K562 (cell line): ENCODE data around the gene UCN. TPM values are rescaled to one million over a fixed set of nuclear protein-coding genes. Genes with fewer than 3 reads are reported as not detected.
A peak's percentile ranks its signal among the peaks of the same experiment; 100 is the strongest.

Experiments used
- CHD1 ChIP-seq: fragments of 200-600 bp; sonication (generic); IDR thresholded peaks from one replicate; pipeline ENCODE4 v1.6.1; 2012; ENCODE audit warnings: mild to moderate bottlenecking, moderate library complexity, low read length, inconsistent platforms
- MAFF ChIP-seq: IDR thresholded peaks from 2 replicates; pipeline ENCODE4 v1.6.1; 2012; ENCODE audit warnings: low read length, improper control_type of control experiment
- MTA2 ChIP-seq: fragments of 450-650 bp; IDR thresholded peaks from 2 replicates; pipeline ENCODE4 v1.6.1; 2016; ENCODE audit warnings: low read depth
- SAP30 ChIP-seq: fragments of 200-600 bp; sonication (generic); IDR thresholded peaks from 2 replicates; pipeline ENCODE4 v1.6.1; 2012; ENCODE audit warnings: borderline replicate concordance, low read depth, mild to moderate bottlenecking, moderate library complexity, low read length, control low read depth, inconsistent platforms; ENCODE audit not compliant: insufficient read depth, poor library complexity, severe bottlenecking
- SRSF3 ChIP-seq: fragments of 200-400 bp; formaldehyde crosslinking; IDR thresholded peaks from 2 replicates; pipeline ENCODE4 v1.6.1; 2016; ENCODE audit warnings: mild to moderate bottlenecking, low read length, moderate library complexity; ENCODE audit not compliant: insufficient read depth
- ZBED1 ChIP-seq: IDR thresholded peaks from 2 replicates; pipeline ENCODE4 v1.6.1; 2014
- ZNF121 ChIP-seq: sonication (generic); formaldehyde crosslinking; conservative IDR thresholded peaks from 2 replicates; pipeline ENCODE4 v1.8.0; 2022; ENCODE audit warnings: missing genetic modification reagents
- ZNF324 ChIP-seq: fragments of 250-450 bp; sonication (Bioruptor Pico); IDR thresholded peaks from 2 replicates; pipeline ENCODE4 v1.4.0; 2020; ENCODE audit warnings: mild to moderate bottlenecking
- polyA plus RNA-seq, 8 experiments: library from polyadenylated mRNA; depleted of rRNA in 4 of 8; stranded (reverse) in 5 of 8; unstranded in 3 of 8; fragments of >200 nt; fragmentation: Nextera tagmentation in 2 of 8; fragmentation: Illumina TruSeq in 1 of 8; extraction: Ambion mirVana in 2 of 8; extraction: Trizol in 1 of 8; gene quantifications; 2 replicates each; pipeline versions ENCODE4 v1.2.1 to v1.2.3, GENCODE V29; 2011 to 2014; ENCODE audit warnings: inconsistent platforms in 1 of 8, missing spikeins in 1 of 8
- total RNA-seq, 7 experiments: library from RNA; depleted of rRNA in 6 of 7; stranded (reverse); fragments of >200 nt in 6 of 7; fragmentation: Illumina TruSeq in 2 of 7; extraction: Trizol in 2 of 7; gene quantifications; 2 replicates each; pipeline versions ENCODE4 v1.2.1 to v1.2.3, GENCODE V29; 2011 to 2021; ENCODE audit warnings: low replicate concordance in 1 of 7
- TF ChIP-seq, protein P1 (sequence below): fragments of 450-650 bp; IDR thresholded peaks from 2 replicates; pipeline ENCODE4 v1.6.1; 2016; ENCODE audit warnings: mild to moderate bottlenecking, moderate library complexity
- TF ChIP-seq, protein P2 (sequence below): fragments of 250-450 bp; sonication (Bioruptor Pico); IDR thresholded peaks from 2 replicates; pipeline ENCODE4 v1.8.0; 2022; ENCODE audit warnings: inconsistent platforms, mild to moderate bottlenecking, moderate library complexity, borderline replicate concordance
- TF ChIP-seq, protein P3 (sequence below): sonication (generic); formaldehyde crosslinking; IDR thresholded peaks from 2 replicates; pipeline ENCODE4 v1.8.1; 2023; ENCODE audit warnings: mild to moderate bottlenecking, missing genetic modification reagents

The UCN gene
- total and polyA plus RNA-seq, 9 of the 15 experiments (the other 6 are each of a cell fraction or from before 2014, with no cell fraction given): 0.10 to 2.7 (median 0.43) TPM

DNA sequence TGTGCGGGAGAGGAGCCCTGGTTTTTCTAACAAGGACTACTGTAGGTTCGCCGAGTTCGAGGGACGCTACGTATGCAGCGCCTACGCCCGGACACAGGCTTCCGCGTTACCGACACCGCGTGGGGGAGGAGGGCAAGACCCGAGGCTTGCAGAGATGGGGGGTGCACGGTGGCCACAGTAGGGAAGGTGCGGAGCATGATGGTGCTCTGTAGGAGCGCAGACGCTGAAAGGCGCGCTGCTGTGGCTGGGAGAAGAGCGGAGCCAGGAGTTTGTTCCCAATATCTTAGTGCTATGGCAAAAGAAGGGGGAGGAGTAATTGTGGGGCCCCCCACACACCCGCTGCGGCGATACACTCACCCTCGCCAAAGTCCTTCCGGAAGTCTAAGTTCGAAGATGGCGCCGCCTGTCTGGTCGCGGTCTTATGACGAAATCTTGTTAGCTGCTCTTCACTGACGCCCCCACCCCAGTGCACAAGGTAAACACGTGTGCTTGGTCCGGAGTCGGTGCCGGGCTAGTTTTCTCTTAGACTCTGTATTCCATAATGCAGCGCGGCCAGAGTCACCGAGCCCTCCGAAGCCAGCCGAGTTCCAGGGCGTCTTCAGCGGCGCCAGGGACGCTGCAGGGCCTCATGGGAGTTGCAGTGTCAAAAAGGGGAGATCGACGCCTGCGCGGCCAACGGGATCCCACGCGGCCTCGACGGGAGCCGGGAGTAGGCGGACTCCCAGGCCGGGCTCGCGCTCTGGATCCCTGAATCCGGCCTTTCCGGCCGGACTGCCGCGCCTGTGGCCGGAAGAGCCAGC lies 48.3 kb upstream of the UCN start, which contains the start of gene GTF3C2 (continued):
- TF ChIP-seq, protein P1, sequence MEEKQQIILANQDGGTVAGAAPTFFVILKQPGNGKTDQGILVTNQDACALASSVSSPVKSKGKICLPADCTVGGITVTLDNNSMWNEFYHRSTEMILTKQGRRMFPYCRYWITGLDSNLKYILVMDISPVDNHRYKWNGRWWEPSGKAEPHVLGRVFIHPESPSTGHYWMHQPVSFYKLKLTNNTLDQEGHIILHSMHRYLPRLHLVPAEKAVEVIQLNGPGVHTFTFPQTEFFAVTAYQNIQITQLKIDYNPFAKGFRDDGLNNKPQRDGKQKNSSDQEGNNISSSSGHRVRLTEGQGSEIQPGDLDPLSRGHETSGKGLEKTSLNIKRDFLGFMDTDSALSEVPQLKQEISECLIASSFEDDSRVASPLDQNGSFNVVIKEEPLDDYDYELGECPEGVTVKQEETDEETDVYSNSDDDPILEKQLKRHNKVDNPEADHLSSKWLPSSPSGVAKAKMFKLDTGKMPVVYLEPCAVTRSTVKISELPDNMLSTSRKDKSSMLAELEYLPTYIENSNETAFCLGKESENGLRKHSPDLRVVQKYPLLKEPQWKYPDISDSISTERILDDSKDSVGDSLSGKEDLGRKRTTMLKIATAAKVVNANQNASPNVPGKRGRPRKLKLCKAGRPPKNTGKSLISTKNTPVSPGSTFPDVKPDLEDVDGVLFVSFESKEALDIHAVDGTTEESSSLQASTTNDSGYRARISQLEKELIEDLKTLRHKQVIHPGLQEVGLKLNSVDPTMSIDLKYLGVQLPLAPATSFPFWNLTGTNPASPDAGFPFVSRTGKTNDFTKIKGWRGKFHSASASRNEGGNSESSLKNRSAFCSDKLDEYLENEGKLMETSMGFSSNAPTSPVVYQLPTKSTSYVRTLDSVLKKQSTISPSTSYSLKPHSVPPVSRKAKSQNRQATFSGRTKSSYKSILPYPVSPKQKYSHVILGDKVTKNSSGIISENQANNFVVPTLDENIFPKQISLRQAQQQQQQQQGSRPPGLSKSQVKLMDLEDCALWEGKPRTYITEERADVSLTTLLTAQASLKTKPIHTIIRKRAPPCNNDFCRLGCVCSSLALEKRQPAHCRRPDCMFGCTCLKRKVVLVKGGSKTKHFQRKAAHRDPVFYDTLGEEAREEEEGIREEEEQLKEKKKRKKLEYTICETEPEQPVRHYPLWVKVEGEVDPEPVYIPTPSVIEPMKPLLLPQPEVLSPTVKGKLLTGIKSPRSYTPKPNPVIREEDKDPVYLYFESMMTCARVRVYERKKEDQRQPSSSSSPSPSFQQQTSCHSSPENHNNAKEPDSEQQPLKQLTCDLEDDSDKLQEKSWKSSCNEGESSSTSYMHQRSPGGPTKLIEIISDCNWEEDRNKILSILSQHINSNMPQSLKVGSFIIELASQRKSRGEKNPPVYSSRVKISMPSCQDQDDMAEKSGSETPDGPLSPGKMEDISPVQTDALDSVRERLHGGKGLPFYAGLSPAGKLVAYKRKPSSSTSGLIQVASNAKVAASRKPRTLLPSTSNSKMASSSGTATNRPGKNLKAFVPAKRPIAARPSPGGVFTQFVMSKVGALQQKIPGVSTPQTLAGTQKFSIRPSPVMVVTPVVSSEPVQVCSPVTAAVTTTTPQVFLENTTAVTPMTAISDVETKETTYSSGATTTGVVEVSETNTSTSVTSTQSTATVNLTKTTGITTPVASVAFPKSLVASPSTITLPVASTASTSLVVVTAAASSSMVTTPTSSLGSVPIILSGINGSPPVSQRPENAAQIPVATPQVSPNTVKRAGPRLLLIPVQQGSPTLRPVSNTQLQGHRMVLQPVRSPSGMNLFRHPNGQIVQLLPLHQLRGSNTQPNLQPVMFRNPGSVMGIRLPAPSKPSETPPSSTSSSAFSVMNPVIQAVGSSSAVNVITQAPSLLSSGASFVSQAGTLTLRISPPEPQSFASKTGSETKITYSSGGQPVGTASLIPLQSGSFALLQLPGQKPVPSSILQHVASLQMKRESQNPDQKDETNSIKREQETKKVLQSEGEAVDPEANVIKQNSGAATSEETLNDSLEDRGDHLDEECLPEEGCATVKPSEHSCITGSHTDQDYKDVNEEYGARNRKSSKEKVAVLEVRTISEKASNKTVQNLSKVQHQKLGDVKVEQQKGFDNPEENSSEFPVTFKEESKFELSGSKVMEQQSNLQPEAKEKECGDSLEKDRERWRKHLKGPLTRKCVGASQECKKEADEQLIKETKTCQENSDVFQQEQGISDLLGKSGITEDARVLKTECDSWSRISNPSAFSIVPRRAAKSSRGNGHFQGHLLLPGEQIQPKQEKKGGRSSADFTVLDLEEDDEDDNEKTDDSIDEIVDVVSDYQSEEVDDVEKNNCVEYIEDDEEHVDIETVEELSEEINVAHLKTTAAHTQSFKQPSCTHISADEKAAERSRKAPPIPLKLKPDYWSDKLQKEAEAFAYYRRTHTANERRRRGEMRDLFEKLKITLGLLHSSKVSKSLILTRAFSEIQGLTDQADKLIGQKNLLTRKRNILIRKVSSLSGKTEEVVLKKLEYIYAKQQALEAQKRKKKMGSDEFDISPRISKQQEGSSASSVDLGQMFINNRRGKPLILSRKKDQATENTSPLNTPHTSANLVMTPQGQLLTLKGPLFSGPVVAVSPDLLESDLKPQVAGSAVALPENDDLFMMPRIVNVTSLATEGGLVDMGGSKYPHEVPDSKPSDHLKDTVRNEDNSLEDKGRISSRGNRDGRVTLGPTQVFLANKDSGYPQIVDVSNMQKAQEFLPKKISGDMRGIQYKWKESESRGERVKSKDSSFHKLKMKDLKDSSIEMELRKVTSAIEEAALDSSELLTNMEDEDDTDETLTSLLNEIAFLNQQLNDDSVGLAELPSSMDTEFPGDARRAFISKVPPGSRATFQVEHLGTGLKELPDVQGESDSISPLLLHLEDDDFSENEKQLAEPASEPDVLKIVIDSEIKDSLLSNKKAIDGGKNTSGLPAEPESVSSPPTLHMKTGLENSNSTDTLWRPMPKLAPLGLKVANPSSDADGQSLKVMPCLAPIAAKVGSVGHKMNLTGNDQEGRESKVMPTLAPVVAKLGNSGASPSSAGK: peak; percentile 94
- TF ChIP-seq MTA2 (no peak), CHD1 (peak; percentile 83), ZNF324 (no peak), SAP30 (peak; percentile 92), SRSF3 (peak; percentile 75; the same call in 1 of the 2 replicates), ZBED1 (0 out of 2 replicates have a peak, but pooled peaks have one; percentile 38), ZNF121 (no peak), MAFF (no peak)
- TF ChIP-seq, protein P2, sequence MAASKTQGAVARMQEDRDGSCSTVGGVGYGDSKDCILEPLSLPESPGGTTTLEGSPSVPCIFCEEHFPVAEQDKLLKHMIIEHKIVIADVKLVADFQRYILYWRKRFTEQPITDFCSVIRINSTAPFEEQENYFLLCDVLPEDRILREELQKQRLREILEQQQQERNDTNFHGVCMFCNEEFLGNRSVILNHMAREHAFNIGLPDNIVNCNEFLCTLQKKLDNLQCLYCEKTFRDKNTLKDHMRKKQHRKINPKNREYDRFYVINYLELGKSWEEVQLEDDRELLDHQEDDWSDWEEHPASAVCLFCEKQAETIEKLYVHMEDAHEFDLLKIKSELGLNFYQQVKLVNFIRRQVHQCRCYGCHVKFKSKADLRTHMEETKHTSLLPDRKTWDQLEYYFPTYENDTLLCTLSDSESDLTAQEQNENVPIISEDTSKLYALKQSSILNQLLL (CRISPR knock-in tag): no peak
- TF ChIP-seq, protein P3, sequence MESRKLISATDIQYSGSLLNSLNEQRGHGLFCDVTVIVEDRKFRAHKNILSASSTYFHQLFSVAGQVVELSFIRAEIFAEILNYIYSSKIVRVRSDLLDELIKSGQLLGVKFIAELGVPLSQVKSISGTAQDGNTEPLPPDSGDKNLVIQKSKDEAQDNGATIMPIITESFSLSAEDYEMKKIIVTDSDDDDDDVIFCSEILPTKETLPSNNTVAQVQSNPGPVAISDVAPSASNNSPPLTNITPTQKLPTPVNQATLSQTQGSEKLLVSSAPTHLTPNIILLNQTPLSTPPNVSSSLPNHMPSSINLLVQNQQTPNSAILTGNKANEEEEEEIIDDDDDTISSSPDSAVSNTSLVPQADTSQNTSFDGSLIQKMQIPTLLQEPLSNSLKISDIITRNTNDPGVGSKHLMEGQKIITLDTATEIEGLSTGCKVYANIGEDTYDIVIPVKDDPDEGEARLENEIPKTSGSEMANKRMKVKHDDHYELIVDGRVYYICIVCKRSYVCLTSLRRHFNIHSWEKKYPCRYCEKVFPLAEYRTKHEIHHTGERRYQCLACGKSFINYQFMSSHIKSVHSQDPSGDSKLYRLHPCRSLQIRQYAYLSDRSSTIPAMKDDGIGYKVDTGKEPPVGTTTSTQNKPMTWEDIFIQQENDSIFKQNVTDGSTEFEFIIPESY (CRISPR knock-in tag): peak; percentile 12; the same call in 1 of the 2 replicates
